GM21526 (cell line): Measurements from ENCODE around the gene EHD3.

ENCODE experiments used
- ATAC-seq: cut with Tn5 transposase; IDR thresholded peaks from one replicate; pipeline ENCODE4 v1.9.1; 2021; ENCODE audit warnings: moderate library complexity; ENCODE audit not compliant: unreplicated experiment, low FRiP score

The EHD3 gene

DNA sequence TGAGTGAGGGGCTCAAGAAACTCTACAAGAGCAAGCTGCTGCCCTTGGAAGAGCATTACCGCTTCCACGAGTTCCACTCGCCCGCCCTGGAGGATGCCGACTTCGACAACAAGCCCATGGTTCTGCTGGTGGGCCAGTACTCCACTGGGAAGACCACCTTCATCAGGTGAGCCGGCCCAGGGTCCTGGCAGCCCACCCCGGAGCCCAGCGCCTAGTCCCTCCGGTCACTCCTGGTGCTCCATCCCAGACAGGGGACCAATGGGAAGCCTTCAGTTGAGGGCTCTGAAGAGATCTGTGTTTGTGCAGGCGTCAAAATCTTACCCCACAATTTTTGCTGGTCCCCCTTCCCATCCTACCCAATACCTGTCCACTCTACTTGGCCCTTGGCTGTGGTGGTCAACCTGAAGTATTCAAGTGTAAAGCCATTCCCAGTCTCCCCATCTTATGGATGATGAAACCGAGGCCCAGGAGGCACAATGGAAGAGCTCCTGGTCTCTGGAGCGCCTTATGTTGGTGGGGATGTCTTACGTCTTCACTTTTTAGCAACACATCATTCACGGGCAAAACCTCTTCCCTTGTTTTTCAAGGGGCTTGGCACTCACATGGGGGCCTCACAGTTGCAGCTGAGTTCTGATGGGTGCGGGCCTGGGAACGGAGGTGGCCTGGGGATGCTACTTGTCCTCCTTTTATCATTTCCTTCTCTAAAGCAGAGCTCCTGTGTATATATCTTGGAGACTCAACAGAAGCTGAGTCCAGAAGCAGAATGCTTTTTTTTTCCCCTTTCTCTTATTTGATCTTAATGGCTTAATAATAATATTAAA, 941 bp downstream of the EHD3 start:
- no peak for ATAC-seq

DNA sequence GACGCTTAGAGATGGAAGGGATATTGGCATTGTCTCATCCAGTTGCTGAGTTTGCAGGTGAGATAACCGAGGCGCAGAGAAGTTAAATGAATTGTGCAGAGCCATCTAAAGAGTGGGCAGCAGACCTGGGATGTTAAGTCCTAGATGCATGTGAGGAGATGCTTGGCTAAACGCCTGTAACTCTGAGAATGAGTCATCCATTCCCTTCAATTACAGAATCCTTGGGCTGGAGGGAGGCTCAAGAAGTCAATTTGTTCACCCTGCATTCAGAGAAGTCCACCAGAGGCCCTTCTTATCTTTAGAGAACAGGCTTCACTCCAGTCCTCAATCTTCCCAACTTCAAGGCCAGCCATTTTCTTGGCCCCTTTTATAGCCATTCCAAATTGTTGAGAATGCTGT, 1.6 kb downstream of the EHD3 start:
- ATAC-seq, result no peak

DNA sequence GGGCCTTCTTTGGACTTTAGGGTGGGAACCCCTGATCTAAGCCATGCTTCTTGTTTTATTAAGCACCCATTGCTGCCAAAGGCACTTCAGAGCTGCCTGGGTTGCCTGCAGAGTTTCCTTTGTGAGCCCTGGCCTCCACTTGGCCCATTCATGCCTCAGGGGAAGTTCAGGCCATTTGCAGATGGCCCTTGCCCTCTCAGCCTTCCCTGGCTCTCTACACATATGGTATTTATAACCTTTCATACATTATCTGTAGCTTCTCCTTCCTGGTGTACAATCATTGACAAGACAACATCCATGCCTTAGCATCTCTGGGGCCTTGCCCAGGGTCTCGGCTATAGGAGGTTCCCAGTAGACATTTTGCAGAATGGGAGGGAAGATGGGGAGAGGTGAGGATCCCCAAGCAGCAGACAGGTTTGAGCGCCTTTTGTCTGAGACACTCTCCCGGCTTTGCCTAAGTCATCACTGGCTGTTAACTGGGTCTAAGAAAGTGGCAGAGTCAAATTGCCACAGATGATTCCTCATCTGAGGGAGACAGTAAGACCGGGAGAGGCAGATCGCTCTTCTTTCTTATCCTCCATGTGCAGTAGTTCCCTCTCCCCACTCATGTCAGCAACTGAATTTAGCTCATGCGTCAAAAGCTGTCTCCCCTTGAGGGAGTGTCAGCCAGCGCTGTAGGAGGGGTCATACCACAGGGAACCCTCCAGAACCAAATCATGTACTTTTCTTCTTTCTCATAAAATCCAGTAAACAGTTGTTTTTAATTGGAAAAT, 2.7 kb downstream of the EHD3 start:
- ATAC-seq, result no peak

- ATAC-seq, result no peak
These were observed 3.5 kb downstream of the EHD3 start for GRCh38 chr2:31237348-31238017.

GRCh38 chr2:31238126-31238905, 4.4 kb downstream of the EHD3 start:
- no peak for ATAC-seq

GRCh38 chr2:31238906-31239592, 5.1 kb downstream of the EHD3 start:
- no peak for ATAC-seq

DNA sequence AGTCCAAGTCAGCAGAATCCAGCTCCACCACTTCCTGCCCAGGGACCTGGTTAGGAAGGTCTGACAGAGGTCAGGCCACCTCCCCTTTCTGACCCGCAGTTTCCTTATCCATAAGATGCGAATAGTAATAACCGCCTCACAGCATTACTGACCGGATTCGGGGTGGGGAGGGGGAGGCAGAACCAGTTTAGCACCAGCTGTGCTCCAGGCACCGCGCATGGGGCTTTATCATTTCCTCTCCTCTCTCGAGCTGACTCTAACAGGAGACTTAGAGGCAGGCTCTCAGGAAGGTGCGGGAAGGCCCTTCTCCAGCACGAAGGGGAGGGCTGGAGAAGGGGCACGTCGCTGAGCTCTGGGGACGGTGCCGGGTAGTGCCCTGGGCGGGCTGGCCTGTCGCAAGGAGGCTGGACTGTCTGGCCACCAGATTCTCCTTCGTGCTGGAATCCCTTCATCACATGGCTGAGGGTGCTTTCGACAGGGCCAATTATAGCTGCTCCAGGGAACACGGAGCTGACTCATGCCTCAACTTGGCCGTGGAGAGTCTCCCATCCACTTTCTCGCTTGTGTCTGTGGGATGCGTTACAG, 5.7 kb downstream of the EHD3 start:
- ATAC-seq, result no peak

DNA sequence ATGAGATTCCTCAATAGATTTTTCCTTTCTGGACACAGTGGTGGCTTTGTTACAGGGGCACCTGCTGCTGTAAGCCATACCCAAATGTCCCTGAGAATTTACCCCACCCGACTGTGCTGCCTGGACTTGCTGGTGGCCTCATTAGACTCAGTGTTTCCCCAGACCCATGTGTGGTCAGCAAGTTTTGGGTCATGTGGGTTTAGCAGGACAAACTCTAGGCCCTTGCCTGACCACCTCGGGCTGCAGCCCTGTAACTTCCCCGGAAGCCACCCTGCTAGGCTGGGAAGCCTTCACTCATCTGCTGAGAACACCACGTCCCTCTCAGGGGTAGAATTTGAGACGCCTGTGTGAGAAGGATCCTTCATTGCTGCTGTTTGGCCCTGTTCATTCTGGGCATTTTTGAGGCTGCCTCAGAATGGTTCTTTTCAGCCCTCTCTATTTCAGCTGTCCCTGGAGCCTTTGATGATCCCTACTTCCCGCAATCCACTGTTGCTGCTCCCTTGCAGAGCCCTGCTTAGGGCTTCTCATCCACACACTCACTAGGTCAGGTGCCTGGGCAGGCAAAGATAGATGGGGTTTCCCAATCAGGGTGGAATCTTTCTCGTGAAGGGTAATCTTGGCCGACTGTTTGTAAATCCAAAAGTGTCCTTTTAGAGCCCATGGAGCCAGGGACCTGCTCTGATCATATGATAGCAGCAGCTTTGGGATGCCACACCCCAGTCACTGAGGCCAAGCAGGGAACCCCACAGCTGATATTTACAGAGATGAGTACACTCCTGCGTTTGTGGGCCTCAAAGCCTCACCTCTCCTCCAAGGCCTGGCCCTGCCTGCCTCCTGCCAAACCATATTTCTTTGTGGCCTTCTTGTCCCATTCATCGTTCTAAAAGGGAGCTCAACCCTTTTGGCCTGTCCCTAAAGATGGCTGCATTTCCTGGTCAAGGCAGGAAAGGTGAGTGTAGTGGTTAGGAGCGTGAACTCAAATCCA, 6.7 kb downstream of the EHD3 start:
- no peak for ATAC-seq

GRCh38 chr2:31241625-31242270, 7.8 kb downstream of the EHD3 start:
- ATAC-seq, result no peak

- no peak for ATAC-seq
These were observed 9.1 kb downstream of the EHD3 start for GRCh38 chr2:31243053-31243452.

DNA sequence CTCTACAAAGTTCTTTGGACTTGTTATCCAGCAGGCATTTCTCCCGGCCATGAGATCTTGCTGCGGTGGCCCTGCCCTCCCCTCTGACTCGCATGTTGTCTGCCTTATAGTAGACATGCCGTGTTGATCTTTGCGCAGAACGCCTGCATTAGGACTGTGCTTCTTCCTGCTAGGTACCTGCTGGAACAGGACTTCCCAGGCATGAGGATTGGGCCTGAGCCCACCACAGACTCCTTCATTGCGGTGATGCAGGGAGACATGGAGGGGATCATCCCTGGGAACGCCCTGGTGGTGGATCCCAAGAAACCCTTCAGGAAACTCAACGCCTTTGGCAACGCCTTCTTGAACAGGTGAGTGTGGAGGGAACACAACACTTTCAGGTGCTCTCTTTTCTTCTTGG, 10.1 kb downstream of the EHD3 start:
- no peak for ATAC-seq

GRCh38 chr2:31246184-31246852, 12.4 kb downstream of the EHD3 start:
- ATAC-seq, result no peak

DNA sequence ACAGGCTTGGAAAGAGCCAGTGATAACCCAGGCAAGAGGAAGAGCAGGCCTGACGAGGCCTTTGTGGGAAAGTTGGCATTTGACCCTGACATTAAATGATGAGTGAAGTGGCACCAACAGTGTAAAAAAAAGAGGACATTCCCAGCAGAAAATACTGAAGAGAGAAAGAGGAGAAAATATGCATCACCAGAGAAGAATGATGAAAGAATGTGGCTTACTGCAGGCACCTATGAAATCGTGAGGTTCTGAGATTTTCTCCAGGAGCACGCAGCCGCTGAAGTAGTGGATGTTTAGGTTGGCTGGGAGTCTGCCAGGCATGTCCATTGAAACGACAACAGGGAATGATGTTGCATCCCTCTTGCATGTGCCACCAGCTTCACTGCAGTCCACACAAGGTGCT, 13.8 kb downstream of the EHD3 start:
- no peak for ATAC-seq

- ATAC-seq, result no peak
These were observed 14.2 kb downstream of the EHD3 start for GRCh38 chr2:31248139-31248538.

DNA sequence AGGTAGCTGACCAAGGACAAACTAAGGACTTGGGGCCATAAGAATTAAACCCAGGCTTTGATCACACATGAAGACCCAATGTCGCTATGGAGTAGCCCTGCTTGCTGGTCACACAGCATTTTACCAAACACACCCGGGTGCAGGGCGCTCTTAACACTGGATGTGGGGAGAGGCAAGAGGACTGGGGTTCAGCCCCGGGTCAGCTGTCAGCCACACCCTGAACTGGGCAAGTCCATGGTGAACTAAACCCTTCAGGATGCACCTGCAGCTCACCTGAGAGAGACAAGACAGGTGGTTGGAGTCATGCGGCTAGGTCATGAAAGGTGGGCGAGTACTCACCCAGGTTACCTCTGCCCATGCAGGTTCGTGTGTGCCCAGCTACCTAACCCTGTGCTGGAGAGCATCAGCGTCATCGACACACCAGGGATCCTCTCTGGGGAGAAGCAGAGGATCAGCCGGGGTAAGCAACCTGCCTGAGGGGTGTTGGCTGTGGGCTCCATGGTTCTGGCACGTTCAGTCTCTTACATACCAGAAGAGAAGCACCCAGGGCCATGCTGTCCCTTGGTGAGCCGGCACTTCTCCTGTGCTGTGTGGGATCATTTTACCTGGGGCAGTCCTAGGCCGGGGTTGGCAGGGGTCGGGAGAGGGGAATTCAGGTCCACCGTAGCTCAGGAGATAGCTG, 15.2 kb downstream of the EHD3 start:
- no peak for ATAC-seq

GRCh38 chr2:31251018-31251417, 17.1 kb downstream of the EHD3 start:
- no peak for ATAC-seq

DNA sequence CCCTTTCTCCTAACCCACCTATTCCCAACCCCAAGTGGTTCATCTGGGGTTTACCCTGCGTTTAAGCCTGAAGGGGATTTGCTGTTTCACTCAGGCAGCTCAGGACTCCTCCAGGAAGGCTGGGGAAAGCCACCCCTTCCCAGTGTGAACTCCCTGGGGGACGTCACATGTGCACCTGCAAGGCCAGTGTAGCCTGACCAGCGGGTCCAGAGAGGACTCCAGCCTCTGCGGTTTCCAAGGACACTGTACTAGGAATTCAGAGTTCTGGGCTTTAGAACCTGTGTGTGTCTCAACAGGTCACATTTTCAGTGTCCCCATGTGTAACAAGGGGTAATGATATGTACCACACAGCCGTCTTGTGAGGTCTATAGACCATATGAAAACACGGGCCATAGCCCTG, 17.9 kb downstream of the EHD3 start:
- no peak for ATAC-seq
